H1 (cell line): ENCODE data around the gene PDGFRA. TPM values are rescaled to one million over a fixed set of nuclear protein-coding genes. Genes with fewer than 3 reads are reported as not detected.

Experiments used
- CTCF ChIA-PET: fragments of 300-600 bp; sonication (Branson Sonifier 250); formaldehyde crosslinking; loops from one replicate; lab custom pipeline; 2021; ENCODE audit not compliant: partially characterized antibody; lab: Charles Lee
- POLR2A ChIA-PET: fragments of 300-600 bp; sonication (Branson Sonifier 250); formaldehyde crosslinking; loops from one replicate; lab custom pipeline; 2021; ENCODE audit warnings: inconsistent platforms; ENCODE audit not compliant: partially characterized antibody; lab: Charles Lee
- DNase-seq, 2 experiments: peaks; one replicate each; pipeline versions ENCODE4 v3.0.0 to v3.0.0-alpha.2; 2010 to 2022; ENCODE audit warnings: low spot score in 2 of 2, low read depth in 1 of 2, mixed read lengths in 1 of 2
- FAIRE-seq: peaks from 2 replicates; lab custom pipeline; 2011; peaks lifted over from hg19 to GRCh38; lab: Jason Lieb, UNC
- H2AFZ ChIP-seq: 2 replicates; pipeline ENCODE4 v1.8.1; 2012; ENCODE audit warnings: low read length, inconsistent platforms
- H2AK5ac ChIP-seq: 2 replicates; pipeline ENCODE4 v1.6.1; 2013; ENCODE audit warnings: low read depth, low read length
- H2BK120ac ChIP-seq: replicated peaks from 2 replicates; pipeline ENCODE3; 2013; ENCODE audit warnings: low read depth, low read length, inconsistent platforms
- H2BK12ac ChIP-seq: 2 replicates; pipeline ENCODE4 v1.6.1; 2013; ENCODE audit warnings: low read depth, low read length
- H2BK15ac ChIP-seq: 2 replicates; pipeline ENCODE4 v1.6.1; 2013; ENCODE audit warnings: low read length
- H2BK20ac ChIP-seq: 2 replicates; pipeline ENCODE4 v1.6.1; 2013; ENCODE audit warnings: low read length
- H2BK5ac ChIP-seq: 2 replicates; pipeline ENCODE4 v1.6.1; 2013; ENCODE audit warnings: low read depth, low read length
- H3K14ac ChIP-seq: 2 replicates; pipeline ENCODE4 v1.6.1; 2013; ENCODE audit warnings: inconsistent platforms; ENCODE audit not compliant: insufficient read length
- H3K18ac ChIP-seq: 2 replicates; pipeline ENCODE4 v1.6.1; 2013; ENCODE audit warnings: low read length; ENCODE audit errors: extremely low read depth
- H3K23ac ChIP-seq: 2 replicates; pipeline ENCODE4 v1.6.1; 2013; ENCODE audit warnings: inconsistent platforms; ENCODE audit not compliant: insufficient read length
- H3K23me2 ChIP-seq: 2 replicates; pipeline ENCODE4 v1.6.1; 2013; ENCODE audit warnings: low read depth, low read length
- H3K27ac ChIP-seq: 2 replicates; pipeline ENCODE4 v1.6.1; 2011; ENCODE audit warnings: low read depth, low read length, inconsistent platforms
- H3K27me3 ChIP-seq, 4 experiments: replicated peaks in 1 of 4; 1 replicate in 1 of 4; 2 replicates in 3 of 4; pipeline versions ENCODE4 v1.6.1 to v1.8.1; 2011 to 2013; ENCODE audit warnings: low read length in 3 of 4, mild to moderate bottlenecking in 3 of 4, inconsistent platforms in 2 of 4, mixed read lengths in 2 of 4, moderate library complexity in 1 of 4; ENCODE audit not compliant: control insufficient read depth in 3 of 4, insufficient read depth in 3 of 4; ENCODE audit errors: extremely low read depth in 1 of 4
- H3K36me3 ChIP-seq, 4 experiments: 2 replicates each; pipeline versions ENCODE4 v1.6.1 to v1.8.1; 2011 to 2013; ENCODE audit warnings: mild to moderate bottlenecking in 4 of 4, low read length in 3 of 4, moderate library complexity in 2 of 4, control low read depth in 1 of 4, inconsistent platforms in 1 of 4; ENCODE audit not compliant: insufficient read depth in 4 of 4, control insufficient read depth in 2 of 4
- H3K4ac ChIP-seq: replicated peaks from 2 replicates; pipeline ENCODE3; 2013; ENCODE audit warnings: low read length, low read depth, mixed read lengths, inconsistent platforms; ENCODE audit not compliant: insufficient read length
- H3K4me1 ChIP-seq, 4 experiments: replicated peaks in 1 of 4; 1 replicate in 1 of 4; 2 replicates in 3 of 4; pipeline versions ENCODE4 v1.6.1 to v1.8.1; 2011 to 2013; ENCODE audit warnings: low read length in 3 of 4, inconsistent platforms in 2 of 4, mixed read lengths in 1 of 4; ENCODE audit not compliant: insufficient read depth in 4 of 4, control insufficient read depth in 3 of 4
- H3K4me2 ChIP-seq, 2 experiments: 2 replicates each; pipeline versions ENCODE4 v1.6.1 to v1.8.1; 2011 to 2013; ENCODE audit warnings: low read depth in 2 of 2, low read length in 2 of 2, control low read depth in 1 of 2, inconsistent platforms in 1 of 2, mild to moderate bottlenecking in 1 of 2; ENCODE audit not compliant: insufficient read depth in 1 of 2
- H3K4me3 ChIP-seq, 4 experiments: fragments of 200-600, 300-600 bp in 1 of 4; sonication (generic), shearing (Covaris generic), sonication (Bioruptor Twin) in 1 of 4; 2 replicates each; pipeline versions ENCODE4 v1.5.1 to v1.8.1; 2011 to 2016; ENCODE audit warnings: low read length in 4 of 4, low read depth in 3 of 4, control low read depth in 2 of 4, inconsistent platforms in 2 of 4, mild to moderate bottlenecking in 2 of 4, mixed read lengths in 1 of 4, moderate library complexity in 1 of 4; ENCODE audit not compliant: insufficient read depth in 2 of 4; ENCODE audit errors: extremely low read depth in 1 of 4
- H3K56ac ChIP-seq: replicated peaks from 2 replicates; pipeline ENCODE3; 2013; ENCODE audit warnings: low read depth, mild to moderate bottlenecking, mixed read lengths, low read length, inconsistent platforms; ENCODE audit not compliant: insufficient read length
- H3K79me1 ChIP-seq: 2 replicates; pipeline ENCODE4 v1.6.1; 2013; ENCODE audit warnings: low read depth, low read length, control low read depth
- H3K79me2 ChIP-seq, 2 experiments: 2 replicates each; pipeline versions ENCODE4 v1.6.1 to v1.8.1; 2012 to 2013; ENCODE audit warnings: low read length in 2 of 2, mild to moderate bottlenecking in 2 of 2, inconsistent platforms in 1 of 2; ENCODE audit not compliant: insufficient read depth in 2 of 2, control insufficient read depth in 1 of 2
- H3K9ac ChIP-seq, 4 experiments: replicated peaks in 1 of 4; 1 replicate in 1 of 4; 2 replicates in 3 of 4; pipeline versions ENCODE4 v1.6.1 to v1.8.1; 2011 to 2013; ENCODE audit warnings: low read depth in 3 of 4, low read length in 3 of 4, control low read depth in 2 of 4, mild to moderate bottlenecking in 2 of 4, moderate library complexity in 2 of 4, inconsistent platforms in 1 of 4; ENCODE audit errors: extremely low read depth in 1 of 4
- H3K9me3 ChIP-seq, 2 experiments: 2 replicates each; pipeline versions ENCODE4 v1.6.1 to v1.8.1; 2012 to 2013; ENCODE audit warnings: mild to moderate bottlenecking in 2 of 2, moderate library complexity in 2 of 2, control low read depth in 1 of 2, inconsistent platforms in 1 of 2, low read depth in 1 of 2, low read length in 1 of 2, mixed read lengths in 1 of 2; ENCODE audit not compliant: insufficient read depth in 2 of 2
- H4K20me1 ChIP-seq, 2 experiments: replicated peaks in 1 of 2; 2 replicates each; pipeline versions ENCODE3 to v1.8.1; 2011 to 2013; ENCODE audit warnings: inconsistent platforms in 2 of 2, low read length in 2 of 2, mild to moderate bottlenecking in 1 of 2; ENCODE audit not compliant: insufficient read depth in 2 of 2, control insufficient read depth in 1 of 2
- H4K5ac ChIP-seq: 2 replicates; pipeline ENCODE4 v1.6.1; 2013; ENCODE audit warnings: low read length, low read depth, mixed read lengths, inconsistent platforms; ENCODE audit not compliant: insufficient read length
- H4K8ac ChIP-seq: 2 replicates; pipeline ENCODE4 v1.8.0; 2013; ENCODE audit warnings: mild to moderate bottlenecking, moderate library complexity, low read length, inconsistent platforms; ENCODE audit not compliant: insufficient read depth; ENCODE audit errors: extremely low read depth
- H4K91ac ChIP-seq: replicated peaks from 2 replicates; pipeline ENCODE3; 2013; ENCODE audit warnings: low read length, mixed read lengths, inconsistent platforms; ENCODE audit not compliant: insufficient read length
- ATF3 ChIP-seq: IDR thresholded peaks from 2 replicates; pipeline ENCODE4 v1.6.1; 2011; ENCODE audit warnings: low read depth, mild to moderate bottlenecking, low read length; ENCODE audit not compliant: insufficient read depth
- CBX8 ChIP-seq: fragments of 300-800, 300-1000 bp; sonication (generic); IDR thresholded peaks from 2 replicates; pipeline ENCODE4 v1.7.1; 2016; ENCODE audit warnings: low read depth, low read length, borderline replicate concordance
- CREB1 ChIP-seq: IDR thresholded peaks from 2 replicates; pipeline ENCODE4 v1.6.1; 2012; ENCODE audit warnings: inconsistent platforms
- CTCF ChIP-seq, 3 experiments: IDR thresholded peaks; 1 replicate in 2 of 3; 2 replicates in 1 of 3; pipeline versions ENCODE4 v1.5.1 to v1.6.1; 2011; ENCODE audit warnings: low read length in 3 of 3, mild to moderate bottlenecking in 3 of 3, inconsistent platforms in 2 of 3, low read depth in 1 of 3, moderate library complexity in 1 of 3; ENCODE audit not compliant: insufficient read depth in 1 of 3; ENCODE audit errors: control extremely low read depth in 1 of 3
- KDM5A ChIP-seq: fragments of 200-600 bp; IDR thresholded peaks from 2 replicates; pipeline ENCODE4 v1.7.1; 2012; ENCODE audit warnings: mild to moderate bottlenecking, low read length, inconsistent platforms, mixed read lengths
- RFX5 ChIP-seq: IDR thresholded peaks from 2 replicates; pipeline ENCODE4 v1.6.1; 2011; ENCODE audit warnings: low read depth, low read length, improper control_type of control experiment, borderline replicate concordance
- RNF2 ChIP-seq: fragments of 200-900, 300-1000 bp; sonication (generic); IDR thresholded peaks from 2 replicates; pipeline ENCODE4 v1.7.1; 2016; ENCODE audit warnings: borderline replicate concordance, low read depth, mild to moderate bottlenecking, antibody characterized with exemption, low read length; ENCODE audit not compliant: poor library complexity, severe bottlenecking; ENCODE audit errors: missing control alignments
- SAP30 ChIP-seq: fragments of 300-600 bp; sonication (generic); IDR thresholded peaks from 2 replicates; pipeline ENCODE4 v1.7.1; 2012; ENCODE audit warnings: low read length, moderate library complexity, mild to moderate bottlenecking, inconsistent platforms; ENCODE audit not compliant: insufficient read depth, insufficient replicate concordance
- TAF1 ChIP-seq: IDR thresholded peaks from 2 replicates; pipeline ENCODE4 v1.6.1; 2011; ENCODE audit warnings: mild to moderate bottlenecking, low read depth, low read length
- ZNF274 ChIP-seq: IDR thresholded peaks from 2 replicates; pipeline ENCODE4 v1.7.0; 2012; ENCODE audit warnings: low read length, borderline replicate concordance; ENCODE audit errors: extremely low read depth
- WGBS, 2 experiments: shearing (Covaris generic) in 1 of 2; methylation state at CpG; one replicate each; pipeline versions ENCODE4 v1.1.6 to v1.1.7; 2013 to 2015; ENCODE audit warnings: low lambda C conversion rate in 2 of 2, mixed read lengths in 2 of 2, inconsistent platforms in 1 of 2, low coverage in 1 of 2, missing lambda C conversion rate in 1 of 2; ENCODE audit not compliant: insufficient replicate concordance in 2 of 2, insufficient coverage in 1 of 2, insufficient read length in 1 of 2; ENCODE audit errors: extremely low coverage in 1 of 2, missing lambda C conversion rate in 1 of 2; 5-methylcytosine and 5-hydroxymethylcytosine counted together
- polyA plus RNA-seq, 7 experiments: library from polyadenylated mRNA; depleted of rRNA in 3 of 7; stranded (reverse) in 5 of 7; unstranded in 2 of 7; fragments of >200 nt in 5 of 7; fragments of 200-250 nt in 2 of 7; gene quantifications; 1 replicate in 5 of 7; 2 replicates in 1 of 7; 4 replicates in 1 of 7; pipeline versions ENCODE4 v1.2.1 to v1.2.3, GENCODE V29; 2011 to 2013; ENCODE audit warnings: missing spikeins in 2 of 7, mixed read lengths in 2 of 7
- total RNA-seq: library from RNA; stranded (reverse); fragmentation: NEBNext Ultra II Directional; extraction: Animal tissue kit (Norgen Biotek cat#: 25700); gene quantifications from 2 replicates; pipeline ENCODE4 v1.2.1, GENCODE V29; 2021

Gene PDGFRA
- total and polyA plus RNA-seq, 2 of the 8 experiments (the other 6 are each of a cell fraction or from before 2014, with no cell fraction given), result 1.4 to 3.4 TPM

- CTCF ChIA-PET, result interaction anchor here (0.9 to 1.6 kb wide), 2 partner anchors 14 to 27 kb away, joined by 3 read pairs; no protein-coding TSS in a partner anchor
- POLR2A ChIA-PET, result no interaction called here
- TF ChIP-seq SAP30, result no peak
- TF ChIP-seq RFX5, result no peak
- TF ChIP-seq RNF2, result no peak
- TF ChIP-seq CTCF (IDR thresholded peaks at IDR 0.05; ENCODE audit: control extremely low read depth in 1 of 3, insufficient read depth in 1 of 3, low read depth in 1 of 3, low read length in 3 of 3), result no peak
- TF ChIP-seq CBX8, result no peak
- no peak for TF ChIP-seq ATF3
- TF ChIP-seq CREB1, result no peak
- no peak for TF ChIP-seq ZNF274
- no peak for TF ChIP-seq KDM5A
- no peak for TF ChIP-seq TAF1
These were observed 40.0 kb upstream of the PDGFRA start for GRCh38 chr4:54189140-54189539.

More at GRCh38 chr4:54189140-54189539, 40.0 kb upstream of the PDGFRA start:
- peaks cover 0 to 4% of the 10 kb centered on the region in 2 experiments; a peak in 1 of 4 replicates for H3K9me3 ChIP-seq
- H3K23ac ChIP-seq, result no peak overlapping the region
- H3K79me2 ChIP-seq, result no peaks in the 10 kb centered on the region
- no peak overlapping the region for H4K8ac ChIP-seq
- H2BK15ac ChIP-seq, result no peak overlapping the region
- H3K79me1 ChIP-seq, result no peaks in the 10 kb centered on the region
- no peak overlapping the region for H3K27ac ChIP-seq
- no peaks in the 10 kb centered on the region for H3K27me3 ChIP-seq
- H3K4me2 ChIP-seq, result no peak overlapping the region
- H2BK20ac ChIP-seq, result no peak overlapping the region
- H4K91ac ChIP-seq, result no peak overlapping the region
- no peak overlapping the region for H3K56ac ChIP-seq
- no peaks in the 10 kb centered on the region for H3K4me1 ChIP-seq
- H2AFZ ChIP-seq, result no peak overlapping the region
- no peak overlapping the region for H3K18ac ChIP-seq
- no peak overlapping the region for H4K5ac ChIP-seq
- DNase-seq, result no peak
- no peaks in the 10 kb centered on the region for H3K36me3 ChIP-seq
- no peak overlapping the region for H3K9ac ChIP-seq
- no peaks in the 10 kb centered on the region for H4K20me1 ChIP-seq
- H3K4ac ChIP-seq, result no peak overlapping the region
- no peak overlapping the region for H2BK5ac ChIP-seq
- no peak for FAIRE-seq
- H2AK5ac ChIP-seq, result no peak overlapping the region
- no peak overlapping the region for H3K14ac ChIP-seq
- peaks cover 2% of the 10 kb centered on the region; the same call in 1 of the 2 replicates for H3K23me2 ChIP-seq
- WGBS, 2 experiments, result 70% methylated on average over 2 of the region's 2 CpGs; no CpG with 5 or more reads in 1 of the 2 experiments
- H2BK120ac ChIP-seq, result no peak overlapping the region
- H2BK12ac ChIP-seq, result no peak overlapping the region
- H3K4me3 ChIP-seq, result no peak overlapping the region
